Gastrocnemius medialis (tissue), 4 donors: ENCODE data around the gene MTNR1B. TPM values are rescaled to one million over a fixed set of nuclear protein-coding genes. Genes with fewer than 3 reads are reported as not detected.

Experiments used
- ATAC-seq, 2 donors: fragments of 150-250 bp; one replicate each; pipeline ENCODE4 v1.9.1; 2016
- DNase-seq, 2 donors: peaks; one replicate each; pipeline ENCODE4 v3.0.0-alpha.2; 2019
- H3K27ac ChIP-seq, 4 donors: fragments of 200-600 bp; sonication (generic); 1 replicate in 1 of 4; 2 replicates in 3 of 4; pipeline ENCODE4 v1.5.1; 2016 to 2018; ENCODE audit warnings: mild to moderate bottlenecking in 2 of 4, moderate library complexity in 1 of 4
- H3K27me3 ChIP-seq, 3 donors: fragments of 200-600 bp; sonication (generic) in 2 of 3; 1 replicate in 1 of 3; 2 replicates in 2 of 3; pipeline versions ENCODE4 v1.5.1 to v1.6.0; 2016 to 2019; ENCODE audit warnings: mild to moderate bottlenecking in 1 of 3, moderate library complexity in 1 of 3
- H3K36me3 ChIP-seq, 2 donors: fragments of 200-600 bp; sonication (generic) in 1 of 2; one replicate each; pipeline ENCODE4 v1.5.1; 2017 to 2018
- H3K4me1 ChIP-seq, 2 donors: fragments of 200-600 bp; sonication (generic) in 1 of 2; one replicate each; pipeline ENCODE4 v1.5.1; 2016 to 2017; ENCODE audit warnings: mild to moderate bottlenecking in 2 of 2
- H3K4me3 ChIP-seq, 4 donors: fragments of 200-600 bp; sonication (generic) in 3 of 4; 1 replicate in 1 of 4; 2 replicates in 3 of 4; pipeline ENCODE4 v1.5.1; 2016 to 2019; ENCODE audit warnings: mild to moderate bottlenecking in 2 of 4
- H3K9me3 ChIP-seq, 3 donors: fragments of 200-600 bp; sonication (generic) in 2 of 3; 1 replicate in 1 of 3; 2 replicates in 2 of 3; pipeline ENCODE4 v1.5.1; 2016 to 2019
- POLR2A ChIP-seq, 2 donors: fragments of 450-650 bp; IDR thresholded peaks; one replicate each; pipeline ENCODE4 v1.6.1; 2017; ENCODE audit warnings: antibody characterized with exemption in 2 of 2, mild to moderate bottlenecking in 2 of 2, moderate library complexity in 2 of 2
- in situ Hi-C, 4 donors: fragments of 200-750 bp; cut with MboI; loops; one replicate each; pipeline versions ENCODE4 v1.15.0 to v1.8.0; 2017; ENCODE audit warnings: low sequenced_read_pairs in 4 of 4
- intact Hi-C: fragments of 100-400 bp; cut with DNase I; formaldehyde crosslinking; loops from one replicate; pipeline ENCODE4 v1.15.1; 2023; ENCODE audit warnings: low total_unique reads
- total RNA-seq, 4 donors: library from RNA; depleted of rRNA; stranded (reverse); fragments of >200 nt; gene quantifications; one replicate each; pipeline versions ENCODE4 v1.1.0 to v1.2.3, GENCODE V29; 2016
- TF ChIP-seq, protein P1 (sequence below), 5 experiments: fragments of 450-650 bp in 3 of 5; fragments of 200-600 bp in 2 of 5; sonication (generic) in 2 of 5; IDR thresholded peaks in 4 of 5; conservative IDR thresholded peaks in 1 of 5; 1 replicate in 4 of 5; 2 replicates in 1 of 5; pipeline ENCODE4 v1.5.1; 2016 to 2019; ENCODE audit warnings: antibody characterized with exemption in 5 of 5, mild to moderate bottlenecking in 3 of 5, moderate library complexity in 3 of 5

MTNR1B gene
- total RNA-seq, 4 donors from 2014 or later = not detected

DNA sequence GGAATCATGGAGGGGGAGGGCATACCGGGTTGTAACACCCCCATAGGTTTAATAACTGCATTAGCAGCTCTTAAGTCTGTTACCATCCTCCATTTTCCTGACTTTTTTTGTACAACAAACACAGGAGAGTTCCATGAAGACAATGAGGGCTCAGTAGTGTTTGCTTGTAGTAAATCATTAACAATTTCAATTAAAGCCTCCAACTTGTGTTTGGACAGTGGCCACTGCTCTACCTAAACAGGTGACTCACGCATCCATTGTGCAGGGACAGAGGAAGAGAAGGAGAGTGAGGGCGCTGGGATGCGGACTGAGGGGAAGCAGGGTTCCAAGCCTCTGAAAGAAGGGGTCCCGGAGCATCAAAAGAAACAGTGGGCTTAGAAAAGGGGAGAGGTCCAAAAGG lies 21.3 kb upstream of the MTNR1B start:
- Histone ChIP-seq H3K9me3 (no peaks in the 10 kb centered on the region), H3K27ac (no peak overlapping the region), H3K27me3 (no peaks in the 10 kb centered on the region), H3K36me3 (no peaks in the 10 kb centered on the region), H3K4me3 (no peak overlapping the region), H3K4me1 (no peaks in the 10 kb centered on the region)
- TF ChIP-seq, protein P1, sequence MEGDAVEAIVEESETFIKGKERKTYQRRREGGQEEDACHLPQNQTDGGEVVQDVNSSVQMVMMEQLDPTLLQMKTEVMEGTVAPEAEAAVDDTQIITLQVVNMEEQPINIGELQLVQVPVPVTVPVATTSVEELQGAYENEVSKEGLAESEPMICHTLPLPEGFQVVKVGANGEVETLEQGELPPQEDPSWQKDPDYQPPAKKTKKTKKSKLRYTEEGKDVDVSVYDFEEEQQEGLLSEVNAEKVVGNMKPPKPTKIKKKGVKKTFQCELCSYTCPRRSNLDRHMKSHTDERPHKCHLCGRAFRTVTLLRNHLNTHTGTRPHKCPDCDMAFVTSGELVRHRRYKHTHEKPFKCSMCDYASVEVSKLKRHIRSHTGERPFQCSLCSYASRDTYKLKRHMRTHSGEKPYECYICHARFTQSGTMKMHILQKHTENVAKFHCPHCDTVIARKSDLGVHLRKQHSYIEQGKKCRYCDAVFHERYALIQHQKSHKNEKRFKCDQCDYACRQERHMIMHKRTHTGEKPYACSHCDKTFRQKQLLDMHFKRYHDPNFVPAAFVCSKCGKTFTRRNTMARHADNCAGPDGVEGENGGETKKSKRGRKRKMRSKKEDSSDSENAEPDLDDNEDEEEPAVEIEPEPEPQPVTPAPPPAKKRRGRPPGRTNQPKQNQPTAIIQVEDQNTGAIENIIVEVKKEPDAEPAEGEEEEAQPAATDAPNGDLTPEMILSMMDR (IDR thresholded peaks at IDR 0.05 in 4 of 5, conservative IDR thresholded peaks at IDR 0.05 in 1 of 5) = no peak
- TF ChIP-seq POLR2A (IDR thresholded peaks at IDR 0.05) = no peak
- in situ Hi-C loops = no loop called here
- no peak for DNase-seq
- intact Hi-C loops = no loop called here
- ATAC-seq = no peak

DNA sequence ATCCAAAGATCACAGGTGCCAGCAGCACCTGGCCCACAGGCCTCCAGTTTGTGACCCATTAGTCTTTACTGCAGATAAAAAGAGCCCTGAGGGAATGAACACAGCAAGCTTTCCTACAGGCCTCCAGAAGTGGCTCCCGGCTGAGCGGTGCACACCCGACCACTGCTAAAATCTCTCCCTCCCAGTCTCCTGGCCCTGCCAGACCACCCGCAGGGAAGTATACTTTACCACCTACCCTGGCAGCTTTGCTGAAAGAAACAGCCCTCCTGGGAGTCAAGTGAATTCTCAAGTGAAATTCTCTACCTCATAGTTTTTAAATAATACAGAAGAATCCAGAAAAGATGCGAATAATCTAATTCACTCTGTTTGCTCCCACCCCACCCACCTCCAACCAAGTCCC lies 15.4 kb upstream of the MTNR1B start:
- TF ChIP-seq, protein P1 (IDR thresholded peaks at IDR 0.05 in 4 of 5, conservative IDR thresholded peaks at IDR 0.05 in 1 of 5) = no peak
- no peak for TF ChIP-seq POLR2A (IDR thresholded peaks at IDR 0.05)
- no peak for DNase-seq
- no peaks in the 10 kb centered on the region for H3K36me3 ChIP-seq
- no peak for ATAC-seq
- in situ Hi-C loops (no loop called here), intact Hi-C loops (no loop called here)
- H3K4me3 ChIP-seq = no peak overlapping the region
- H3K4me1 ChIP-seq = no peaks in the 10 kb centered on the region
- no peak overlapping the region for H3K27ac ChIP-seq
- no peaks in the 10 kb centered on the region for H3K9me3 ChIP-seq
- no peaks in the 10 kb centered on the region for H3K27me3 ChIP-seq

DNA sequence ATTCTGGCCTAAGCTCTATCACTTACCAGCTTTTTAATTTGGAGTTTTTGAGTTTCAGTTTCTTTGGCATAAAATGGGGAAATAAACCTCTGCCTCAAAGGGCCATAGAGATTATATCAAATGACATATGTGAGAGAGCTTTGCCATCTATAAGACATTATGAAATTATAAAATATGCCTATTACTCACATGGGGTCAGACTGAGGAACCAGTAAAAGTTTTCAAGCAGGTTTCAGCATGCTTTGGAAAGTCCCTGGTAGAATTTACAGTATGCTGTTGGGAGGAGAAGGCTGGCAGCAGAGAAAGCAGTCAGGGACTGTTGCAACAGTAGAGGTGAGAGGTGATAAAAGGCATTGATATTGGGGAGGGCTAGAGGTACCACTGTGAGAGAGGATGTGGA lies 13.6 kb upstream of the MTNR1B start:
- Histone ChIP-seq H3K27me3 (no peaks in the 10 kb centered on the region), H3K9me3 (no peaks in the 10 kb centered on the region), H3K36me3 (no peaks in the 10 kb centered on the region), H3K4me3 (no peak overlapping the region), H3K27ac (no peak overlapping the region), H3K4me1 (no peaks in the 10 kb centered on the region)
- DNase-seq (no peak), ATAC-seq (no peak)
- in situ Hi-C loops (no loop called here), intact Hi-C loops (no loop called here)
- TF ChIP-seq, protein P1 (IDR thresholded peaks at IDR 0.05 in 4 of 5, conservative IDR thresholded peaks at IDR 0.05 in 1 of 5) = no peak
- no peak for TF ChIP-seq POLR2A (IDR thresholded peaks at IDR 0.05)

GRCh38 chr11:92960886-92961285 lies 8.6 kb upstream of the MTNR1B start:
- Histone ChIP-seq H3K27me3 (no peaks in the 10 kb centered on the region), H3K27ac (no peak overlapping the region), H3K36me3 (no peaks in the 10 kb centered on the region), H3K9me3 (no peaks in the 10 kb centered on the region), H3K4me1 (no peaks in the 10 kb centered on the region), H3K4me3 (no peak overlapping the region)
- intact Hi-C loops (no loop called here), in situ Hi-C loops (no loop called here)
- DNase-seq = no peak
- ATAC-seq = no peak
- TF ChIP-seq, protein P1 (IDR thresholded peaks at IDR 0.05 in 4 of 5, conservative IDR thresholded peaks at IDR 0.05 in 1 of 5) = no peak
- no peak for TF ChIP-seq POLR2A (IDR thresholded peaks at IDR 0.05)

GRCh38 chr11:92962446-92962845 lies 7.0 kb upstream of the MTNR1B start:
- Histone ChIP-seq H3K4me1 (no peaks in the 10 kb centered on the region), H3K9me3 (no peaks in the 10 kb centered on the region), H3K27ac (no peak overlapping the region), H3K27me3 (no peaks in the 10 kb centered on the region), H3K36me3 (no peaks in the 10 kb centered on the region), H3K4me3 (no peak overlapping the region)
- ATAC-seq (no peak), DNase-seq (no peak)
- intact Hi-C loops (no loop called here), in situ Hi-C loops (no loop called here)
- no peak for TF ChIP-seq POLR2A (IDR thresholded peaks at IDR 0.05)
- TF ChIP-seq, protein P1 (IDR thresholded peaks at IDR 0.05 in 4 of 5, conservative IDR thresholded peaks at IDR 0.05 in 1 of 5) = no peak
